GM12891 (cell line): Measurements from ENCODE around the gene PERM1.

Experiments used
- PAX5 ChIP-seq: IDR thresholded peaks from 2 replicates; pipeline ENCODE4 v1.6.1; 2011; ENCODE audit warnings: low read length, moderate library complexity, mild to moderate bottlenecking; ENCODE audit not compliant: insufficient read depth, severe bottlenecking
- POLR2A ChIP-seq: IDR thresholded peaks from 2 replicates; pipeline ENCODE4 v1.6.1; 2011; ENCODE audit warnings: low read depth, low read length, control low read depth
- POLR2AphosphoS5 ChIP-seq: IDR thresholded peaks from 2 replicates; pipeline ENCODE4 v1.6.1; 2011; ENCODE audit warnings: low read depth, low read length, control low read depth
- SPI1 ChIP-seq: IDR thresholded peaks from 2 replicates; pipeline ENCODE4 v1.6.1; 2011; ENCODE audit warnings: low read depth, low read length, control low read depth
- TAF1 ChIP-seq: IDR thresholded peaks from 2 replicates; pipeline ENCODE4 v1.6.1; 2011; ENCODE audit warnings: low read depth, low read length, control low read depth

- TF ChIP-seq POLR2A, result no peak
- no peak for TF ChIP-seq POLR2AphosphoS5
- no peak for TF ChIP-seq TAF1
- TF ChIP-seq SPI1, result no peak
- TF ChIP-seq PAX5, result no peak
Observed at GRCh38 chr1:927234-927633, 54.7 kb downstream of the PERM1 start.
